CD4-positive, alpha-beta T cell treated with Interferon alpha-2 for 1 hour (primary cell): ENCODE data around the gene CERT1.

Experiments used
- DNase-seq, 2 donors: peaks; one replicate each; pipeline ENCODE4 v3.0.0-alpha.2; 2020 to 2022

CERT1 gene

DNA sequence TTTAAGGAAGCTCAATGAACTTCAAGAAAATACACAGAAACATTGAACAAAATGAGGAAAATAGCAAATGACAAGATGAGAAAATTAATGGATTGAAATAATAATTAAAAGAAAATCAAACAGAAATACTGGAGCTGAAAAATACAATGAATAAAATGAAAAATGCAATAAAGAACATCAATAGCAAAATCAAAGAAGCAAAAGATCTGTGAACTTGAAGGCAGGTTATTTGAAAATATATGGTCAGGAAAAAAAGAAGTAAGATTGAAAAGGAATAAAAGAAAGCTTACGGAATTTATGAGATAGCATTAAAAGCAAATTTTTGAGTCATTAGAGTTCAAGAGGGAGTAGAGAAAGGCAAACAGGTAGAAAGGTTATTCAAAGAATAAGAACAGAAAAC lies 42.4 kb downstream of the CERT1 start:
- DNase-seq = no peak

DNA sequence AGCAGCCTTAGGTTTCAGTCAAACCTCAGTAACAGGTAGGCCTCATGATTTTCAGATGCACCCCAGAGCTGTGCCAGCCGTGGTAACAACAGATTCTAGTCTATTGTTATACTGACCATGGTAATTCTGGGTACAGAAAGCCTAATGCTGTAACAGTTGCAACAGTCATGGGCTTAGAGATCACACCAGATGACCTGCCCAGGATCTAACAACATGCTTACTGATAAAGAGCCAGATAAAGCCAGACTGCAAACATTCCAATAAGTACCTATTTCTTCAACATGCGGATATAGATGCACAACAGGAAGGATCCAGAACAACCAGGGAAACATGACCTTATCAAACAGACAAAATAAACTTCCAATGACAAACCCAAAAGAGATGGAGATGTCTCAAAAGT lies 42.8 kb downstream of the CERT1 start:
- no peak for DNase-seq

DNA sequence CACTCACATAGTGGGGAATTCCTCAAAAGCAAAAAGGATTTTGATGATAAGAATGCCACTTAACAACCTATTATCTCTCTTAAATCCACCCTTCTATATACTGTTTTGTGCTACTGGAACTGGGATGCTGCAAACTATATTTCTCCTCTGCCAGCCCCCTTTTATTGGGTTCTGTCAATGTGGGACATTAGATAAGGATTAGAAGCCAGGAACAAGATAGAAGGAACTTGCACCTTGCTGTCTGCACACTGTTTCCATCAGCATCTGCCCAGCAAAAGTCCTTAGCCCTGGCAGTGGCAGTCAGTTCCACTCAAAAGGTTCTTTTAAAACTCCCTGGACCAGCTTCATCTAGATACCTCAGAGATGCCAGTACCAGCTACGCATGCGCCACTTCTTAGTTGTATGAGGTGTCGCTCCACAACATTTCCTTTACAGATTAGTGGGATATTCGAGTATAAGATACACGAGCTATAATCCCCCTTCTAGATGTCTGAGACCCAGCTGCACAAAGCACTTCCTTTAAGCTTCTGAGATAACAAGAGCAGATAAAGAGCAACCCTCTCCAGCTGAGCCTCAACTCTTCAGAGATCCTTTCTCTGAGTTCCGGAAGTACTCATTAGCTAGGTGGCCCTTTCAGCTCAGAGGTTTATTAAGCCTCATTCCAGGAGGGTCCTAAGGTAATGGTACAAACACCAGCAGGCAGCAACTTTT lies 45.3 kb downstream of the CERT1 start:
- DNase-seq = no peak

DNA sequence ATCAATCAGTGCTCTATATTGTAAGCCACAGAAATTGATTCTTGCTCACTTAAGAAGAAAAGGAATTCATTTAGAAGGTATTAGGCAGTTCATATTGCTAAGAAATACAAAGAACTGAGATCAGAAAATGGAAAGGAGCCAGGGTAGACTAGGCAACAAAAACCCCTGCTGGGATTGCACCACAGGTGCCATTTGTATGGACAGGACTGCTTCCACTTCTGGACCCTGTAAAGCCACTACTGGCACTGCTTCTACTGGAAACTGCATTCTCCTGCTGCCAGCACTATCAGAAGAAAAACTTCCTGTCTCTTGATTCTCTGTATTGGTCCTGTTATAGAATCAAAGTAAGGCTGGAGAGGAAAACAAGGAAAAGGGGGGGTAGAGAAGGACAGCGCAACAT lies 45.9 kb downstream of the CERT1 start:
- DNase-seq = no peak

DNA sequence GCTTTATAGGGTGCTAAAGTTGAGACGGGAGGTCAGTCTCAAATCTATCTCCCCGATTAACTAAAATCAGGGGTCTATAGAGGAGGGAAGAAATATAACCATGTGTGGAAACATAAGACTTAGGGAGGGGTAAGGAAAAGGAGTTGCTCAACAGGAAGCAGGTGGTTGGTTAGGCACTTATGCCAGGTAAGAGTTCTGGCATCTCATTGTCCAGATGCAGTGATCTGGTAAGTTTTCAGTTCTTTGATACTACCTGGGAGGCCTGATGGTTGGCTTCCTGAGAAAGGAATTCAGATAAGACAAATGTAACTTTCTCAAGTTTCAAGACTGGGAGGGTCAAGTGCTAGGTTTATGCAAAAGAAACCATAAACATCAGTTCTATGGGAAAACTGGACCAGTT lies 47.7 kb downstream of the CERT1 start:
- DNase-seq = no peak

DNA sequence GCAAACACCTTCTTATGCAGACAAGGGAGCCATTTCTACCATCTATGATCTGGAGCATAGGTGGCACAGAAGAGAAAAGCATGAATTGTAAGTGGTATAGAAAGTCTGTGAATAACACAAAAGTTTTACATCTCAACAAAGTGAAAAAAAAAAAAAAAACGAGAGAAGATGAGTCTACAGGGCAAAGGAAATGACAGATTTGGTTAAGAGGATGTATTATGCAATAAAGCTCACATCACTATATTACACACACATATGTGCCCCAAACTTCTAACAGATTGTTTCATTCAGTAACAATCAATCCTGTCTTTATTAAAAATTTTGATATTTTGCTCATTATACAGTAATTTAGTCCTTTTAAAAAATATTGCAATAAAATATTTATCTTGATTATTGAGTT lies 49.8 kb downstream of the CERT1 start:
- DNase-seq = no peak

DNA sequence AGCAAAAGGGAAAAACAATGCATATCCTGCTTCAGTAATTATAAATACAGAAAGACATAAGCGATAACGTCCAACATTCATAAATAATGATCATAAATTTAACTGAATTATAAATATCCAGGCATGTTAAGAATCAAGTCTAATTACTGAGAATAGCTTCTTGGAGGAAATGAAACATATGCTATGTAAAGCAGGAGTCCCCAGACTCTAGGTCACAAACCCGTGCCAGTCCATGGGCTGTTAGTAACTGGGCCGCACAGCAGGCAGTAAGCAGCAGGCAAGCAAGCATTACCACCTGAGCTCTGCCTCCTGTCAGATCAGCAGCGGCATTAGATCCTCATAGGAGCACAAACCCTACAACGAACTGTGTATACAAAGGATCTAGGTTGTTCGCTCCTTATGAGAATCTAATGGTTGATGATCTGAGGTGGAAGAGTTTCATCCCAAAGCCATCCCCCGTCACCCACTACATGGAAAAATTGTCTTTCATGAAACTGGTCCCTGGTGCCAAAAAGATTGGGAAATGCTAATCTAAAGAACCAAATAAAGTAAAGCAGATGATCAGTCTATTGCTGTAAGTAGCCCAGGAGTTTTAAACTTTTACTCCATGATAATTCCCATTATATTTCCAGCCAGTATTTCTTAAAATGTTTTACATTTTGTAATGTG lies 50.4 kb downstream of the CERT1 start:
- no peak for DNase-seq

DNA sequence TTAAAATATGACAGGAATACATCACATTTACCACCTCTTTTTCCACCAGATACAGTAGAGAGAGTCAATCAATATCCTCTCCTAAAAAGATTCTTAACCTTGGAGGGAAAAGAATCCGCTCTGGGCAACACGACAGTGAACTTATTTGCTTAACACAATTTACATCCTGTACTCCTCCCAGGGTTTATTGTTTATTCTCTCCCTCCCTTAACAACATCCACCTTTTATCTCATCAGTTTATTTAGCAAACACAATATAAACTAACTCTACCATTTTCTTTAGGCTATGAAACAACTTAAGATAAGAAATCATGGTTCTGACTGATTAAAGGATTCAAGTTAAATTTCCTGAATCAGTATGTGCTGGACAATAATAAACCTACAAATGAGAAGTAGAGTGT lies 50.9 kb downstream of the CERT1 start:
- DNase-seq = no peak

DNA sequence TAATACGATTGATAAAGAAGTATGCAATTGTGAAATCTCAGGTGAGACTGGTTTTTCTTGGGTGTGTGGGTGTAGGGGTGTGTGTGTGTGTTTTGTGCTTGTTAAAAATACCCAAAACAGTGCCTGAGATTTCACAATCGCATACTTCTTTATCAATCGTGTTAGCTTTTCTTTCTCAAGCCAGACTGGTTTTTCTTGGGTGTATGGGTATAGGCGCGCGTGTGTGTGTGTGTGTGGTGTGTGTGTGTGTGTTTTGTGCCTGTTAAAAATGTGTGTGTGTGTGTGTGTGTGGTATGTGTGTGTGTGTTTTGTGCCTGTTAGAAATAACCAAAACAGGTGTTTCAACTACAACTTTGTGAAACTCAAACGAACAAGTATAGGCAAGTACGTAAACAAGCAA lies 53.7 kb downstream of the CERT1 start:
- DNase-seq = no peak

DNA sequence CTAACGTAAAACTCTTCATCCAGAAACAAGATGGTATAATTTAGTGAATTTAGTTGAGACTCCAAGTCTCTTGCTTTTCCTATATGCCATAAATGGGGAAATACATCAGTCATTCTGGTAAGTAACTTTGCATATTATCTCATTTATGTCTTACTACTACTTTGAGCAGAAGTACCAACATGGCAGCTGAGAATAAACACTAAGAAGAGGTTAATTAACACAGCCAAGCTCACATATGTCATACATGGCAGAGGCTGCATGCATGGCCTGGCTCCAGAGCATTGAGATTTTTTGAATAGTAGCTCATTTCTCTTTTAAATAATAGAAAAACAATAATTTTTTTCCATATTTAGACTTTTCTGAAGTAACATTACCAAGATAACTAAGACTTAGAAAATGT lies 54.3 kb downstream of the CERT1 start:
- no peak for DNase-seq

DNA sequence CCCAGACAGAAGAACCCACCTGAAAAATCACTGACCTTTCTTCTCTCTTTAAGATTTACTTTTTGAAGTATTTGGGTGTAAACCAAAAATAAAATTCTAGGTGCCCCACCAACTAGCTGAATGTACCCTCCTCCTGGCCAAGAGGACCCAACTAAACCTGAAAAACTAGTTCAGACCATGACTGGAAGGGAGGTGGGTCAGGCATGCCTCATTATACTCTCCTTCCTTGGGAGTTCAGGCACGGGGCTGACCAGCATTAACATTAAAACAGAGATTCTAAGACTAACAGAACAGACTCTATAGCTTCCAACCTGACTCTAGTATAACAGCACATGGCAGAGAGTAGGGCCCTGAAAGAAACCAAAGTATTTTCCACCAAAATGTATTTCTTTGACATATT lies 61.4 kb downstream of the CERT1 start:
- no peak for DNase-seq

DNA sequence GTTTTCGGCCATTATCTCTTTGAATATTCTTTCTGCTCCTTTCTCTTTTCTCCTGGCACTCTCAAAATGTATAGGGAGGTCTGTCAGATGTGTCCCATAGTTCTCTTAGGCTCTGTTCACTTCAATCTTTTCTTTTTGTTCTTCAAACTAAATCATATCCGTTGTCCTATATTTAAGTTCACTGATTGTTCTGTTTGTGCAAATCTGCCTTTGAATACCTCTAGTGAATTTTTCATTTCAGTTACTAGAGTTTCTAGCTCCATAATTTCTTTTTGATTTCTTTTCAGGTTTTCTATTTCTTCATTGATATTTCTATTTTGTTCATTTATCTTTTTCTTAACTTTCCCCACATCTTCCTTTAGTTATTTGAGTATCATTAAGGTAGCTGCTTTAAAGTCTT lies 65.4 kb downstream of the CERT1 start:
- DNase-seq = no peak

DNA sequence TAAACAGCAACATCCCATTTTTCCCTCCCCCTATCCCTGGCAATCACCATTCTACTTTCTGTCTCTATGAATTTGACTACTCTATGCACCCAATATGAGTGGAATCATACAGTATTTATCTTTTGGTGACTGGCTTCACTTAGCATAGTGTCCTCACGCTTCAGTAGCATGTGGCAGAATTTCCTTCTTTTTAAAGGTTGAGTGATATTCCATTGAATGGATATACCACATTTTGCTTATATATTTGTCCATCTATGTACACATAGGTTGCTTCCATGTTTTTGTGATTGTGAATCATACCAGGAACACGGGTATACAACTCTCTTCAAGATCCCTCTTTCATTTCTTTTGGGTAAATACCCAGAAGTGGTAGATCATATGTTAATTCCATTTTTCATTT lies 69.9 kb downstream of the CERT1 start:
- DNase-seq = no peak

DNA sequence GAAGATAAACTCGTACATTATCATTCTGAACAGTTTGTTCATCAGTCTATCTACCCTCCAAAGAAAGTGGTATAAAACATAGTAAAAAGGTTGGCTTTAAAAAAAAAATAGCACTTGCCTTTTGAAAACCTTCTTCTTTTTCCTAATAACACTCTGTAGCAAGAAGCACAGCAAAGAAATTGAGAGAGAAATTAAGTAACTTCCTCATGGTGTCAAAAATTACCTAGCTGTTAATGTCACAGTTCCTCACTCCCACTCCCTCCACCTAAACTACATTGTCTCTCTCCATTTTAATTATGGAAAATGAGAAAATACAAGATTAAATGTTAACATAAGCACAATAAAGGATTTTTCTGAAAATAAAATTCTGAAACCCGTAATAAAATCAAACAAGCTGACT lies 72.2 kb downstream of the CERT1 start:
- DNase-seq = no peak

DNA sequence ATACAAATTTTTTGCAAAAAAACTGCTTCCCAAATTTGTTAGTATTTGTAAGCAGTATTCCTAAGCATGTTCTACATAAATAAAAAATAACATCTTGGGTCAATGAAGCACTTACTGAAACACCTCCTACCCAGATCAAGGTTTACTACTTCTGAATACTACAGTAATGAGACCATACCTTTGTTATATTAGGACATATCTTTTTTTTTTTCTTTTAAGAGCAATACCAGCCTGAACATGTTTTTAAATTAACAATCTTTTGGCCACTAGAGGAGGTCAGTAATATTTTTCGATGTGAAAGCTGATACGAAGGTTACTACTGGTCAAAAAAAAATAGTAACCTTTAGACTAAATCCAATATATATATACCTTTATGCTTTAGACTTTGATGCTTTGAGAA lies 72.7 kb downstream of the CERT1 start:
- DNase-seq = no peak

DNA sequence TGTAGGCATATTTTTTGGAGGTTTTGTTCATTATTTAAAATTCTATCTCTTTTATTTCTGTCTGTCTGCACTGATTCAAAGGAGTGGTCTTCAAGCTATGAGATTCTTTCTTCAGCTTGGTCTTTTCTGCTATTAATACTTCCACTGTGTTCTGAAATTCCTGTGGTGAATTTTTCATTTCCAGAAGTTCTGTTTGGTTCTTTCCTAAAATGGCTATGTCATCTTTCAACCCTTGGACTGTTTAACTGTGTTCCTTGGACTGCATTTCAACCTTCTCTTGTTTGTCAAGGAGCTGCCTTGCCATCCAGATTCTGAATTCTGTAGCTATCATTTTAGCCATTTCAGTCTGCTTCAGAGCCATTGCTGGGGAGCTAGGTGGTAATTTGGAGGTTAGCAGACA lies 76.3 kb downstream of the CERT1 start:
- DNase-seq = no peak

DNA sequence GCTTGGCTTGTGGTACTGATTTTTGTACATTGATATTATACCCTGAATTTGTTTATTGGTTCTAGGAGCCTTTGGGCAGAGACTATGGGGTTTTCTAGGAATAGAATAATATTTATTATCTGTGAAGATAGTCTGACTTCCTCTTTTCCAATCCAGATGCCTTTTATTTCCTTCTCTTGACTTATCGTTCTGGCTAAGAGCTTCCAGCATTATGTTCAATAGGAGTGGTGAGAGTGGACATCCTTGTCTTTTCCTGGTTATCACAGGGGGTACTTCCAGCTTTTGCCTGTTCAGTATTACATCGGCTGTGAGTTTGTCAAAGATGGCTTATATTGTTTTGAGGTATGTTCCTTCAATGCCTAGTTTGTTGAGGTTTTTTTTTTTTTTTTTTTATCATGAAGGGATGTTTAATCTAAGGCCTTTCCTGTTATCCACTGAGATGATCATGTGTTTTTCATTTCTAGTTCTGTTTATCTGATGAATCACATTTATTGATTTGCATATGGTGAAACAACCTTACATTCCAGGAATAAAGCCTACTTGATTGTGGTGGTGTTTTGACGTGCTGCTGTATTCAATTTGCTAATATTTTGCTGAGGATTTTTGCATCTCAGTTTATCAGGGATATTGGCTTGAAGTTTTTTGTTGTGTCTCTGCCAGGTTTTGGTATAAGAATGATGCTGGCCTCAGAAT lies 77.5 kb downstream of the CERT1 start:
- no peak for DNase-seq

DNA sequence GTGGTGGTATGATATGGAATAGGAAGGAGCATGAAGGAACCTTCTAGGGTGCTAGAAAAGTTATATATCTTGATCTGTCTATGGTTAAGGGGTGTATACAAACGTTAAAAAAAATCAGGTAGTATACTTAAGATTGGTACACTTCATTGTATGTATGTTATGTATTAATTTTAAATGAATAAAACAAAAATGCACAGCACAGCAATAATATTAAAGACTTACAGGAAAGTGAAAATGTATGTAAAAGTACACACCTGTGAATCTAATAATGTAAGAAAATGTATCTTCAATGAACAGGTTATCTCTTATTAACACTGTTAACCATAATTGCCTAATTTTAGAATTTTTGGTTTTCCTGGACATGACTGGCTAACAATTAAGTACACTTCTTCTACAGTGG lies 97.2 kb downstream of the CERT1 start:
- no peak for DNase-seq

DNA sequence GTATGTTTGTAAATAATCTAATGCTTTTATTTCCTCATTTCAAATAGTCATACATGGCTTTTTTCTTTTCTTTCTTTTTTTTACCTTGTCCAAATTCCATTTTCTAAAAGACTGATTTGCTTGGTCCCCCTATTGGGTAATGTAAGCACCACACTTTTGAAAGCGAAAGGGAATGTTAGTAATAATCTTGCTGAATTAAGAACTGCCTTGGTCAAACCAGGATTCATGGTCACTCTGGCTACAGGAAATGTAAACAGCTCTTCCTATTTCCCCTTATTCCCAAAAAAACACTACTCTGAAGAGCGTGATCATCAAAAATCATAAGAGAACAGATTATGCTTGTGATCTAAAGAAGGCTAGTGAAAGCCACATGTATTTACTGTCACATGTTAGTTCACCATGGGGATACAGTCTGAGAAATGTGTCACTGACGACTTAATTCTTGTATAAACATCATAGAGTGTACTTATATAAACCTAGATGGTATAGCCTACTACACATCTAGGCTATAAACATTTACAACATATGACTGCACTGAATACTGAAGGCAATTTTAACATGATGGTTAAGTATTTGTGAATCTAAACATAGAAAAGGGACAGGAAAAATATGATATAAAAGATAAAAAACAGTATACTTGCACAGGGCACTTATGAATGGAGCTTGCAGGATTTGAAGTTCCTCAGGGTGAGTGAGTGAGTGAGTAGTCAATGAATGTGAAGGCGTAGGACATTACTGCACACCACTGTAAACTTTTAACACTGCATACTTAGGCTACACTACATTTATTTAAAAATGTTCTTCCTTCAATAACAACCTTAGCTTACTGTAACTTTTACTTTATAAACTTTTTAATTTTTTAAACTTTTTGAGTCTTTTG lies 99.1 kb downstream of the CERT1 start:
- no peak for DNase-seq

DNA sequence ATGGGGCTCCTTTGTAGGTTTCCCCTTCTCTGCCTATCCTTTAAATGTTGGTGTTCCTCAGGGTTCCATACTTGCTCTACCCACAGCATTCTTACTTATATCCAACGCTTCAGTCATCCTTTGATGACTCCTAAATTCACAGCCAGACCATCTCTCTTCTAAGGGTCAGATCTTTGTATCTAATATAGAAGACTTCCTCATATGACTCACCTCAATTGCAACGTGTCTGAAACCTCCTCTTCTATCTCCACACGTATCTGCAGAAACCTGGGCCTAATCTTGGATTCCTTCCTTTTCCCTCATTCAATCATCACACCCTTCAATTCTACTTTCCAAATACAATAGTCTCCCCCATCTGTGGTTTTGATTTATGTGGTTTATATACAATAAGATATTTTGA lies 106.1 kb downstream of the CERT1 start:
- DNase-seq = no peak

DNA sequence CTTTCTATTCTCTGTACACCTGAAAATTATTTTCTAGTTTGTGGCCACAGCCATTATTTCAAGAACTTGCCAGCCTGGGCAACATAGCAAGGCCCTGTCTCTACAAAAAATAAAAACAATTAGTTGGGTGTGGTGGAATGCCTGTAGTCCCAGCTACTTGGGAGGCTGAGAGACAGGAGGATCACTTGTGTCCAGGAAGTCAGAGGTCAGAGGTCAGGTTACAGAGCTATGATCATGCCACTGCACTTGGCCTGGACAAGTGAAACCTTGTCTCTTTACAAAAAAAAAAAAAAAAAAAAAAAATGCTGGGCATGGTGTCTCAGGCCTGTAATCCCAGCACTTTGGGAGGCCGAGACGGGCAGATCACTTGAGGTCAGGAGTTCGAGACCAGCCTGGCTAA lies 116.2 kb downstream of the CERT1 start:
- no peak for DNase-seq

DNA sequence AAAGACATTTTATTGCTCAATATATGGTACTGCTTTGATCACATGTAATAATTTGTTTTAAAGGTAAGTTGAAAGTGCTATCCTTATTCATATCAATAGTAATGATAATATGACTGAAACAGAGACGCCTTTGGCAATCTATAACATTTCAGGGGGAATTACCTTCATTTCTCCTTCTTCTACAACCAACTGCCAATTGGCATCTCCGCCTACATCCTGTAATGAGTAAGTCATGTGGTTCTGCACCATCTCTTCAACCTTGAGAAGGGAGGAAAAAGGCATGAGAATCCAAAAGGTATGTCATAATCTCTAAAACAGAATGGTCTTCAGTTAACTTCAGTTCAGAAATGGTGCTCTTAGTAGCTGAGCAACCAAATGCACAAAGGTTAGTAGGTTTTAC lies 122.0 kb downstream of the CERT1 start:
- no peak for DNase-seq

DNA sequence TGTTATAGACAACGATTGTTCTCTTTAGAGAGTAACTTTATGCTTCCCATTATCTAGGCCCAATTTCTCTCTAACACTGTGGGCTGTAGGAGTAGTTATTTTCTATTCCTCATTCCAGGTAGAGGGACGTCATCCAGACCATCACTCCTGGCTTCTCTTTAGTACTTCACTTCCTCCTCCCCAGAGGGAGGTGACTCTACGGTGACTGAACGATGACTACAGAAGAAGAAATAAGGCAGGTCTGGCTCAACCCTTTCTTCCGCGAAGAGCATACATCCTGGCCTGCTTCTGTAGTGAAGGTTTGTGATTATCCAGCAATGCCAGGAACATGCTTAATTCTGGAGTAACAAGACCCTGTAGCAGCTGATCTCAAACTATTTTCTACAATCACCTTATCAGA lies 123.6 kb downstream of the CERT1 start:
- DNase-seq = no peak

DNA sequence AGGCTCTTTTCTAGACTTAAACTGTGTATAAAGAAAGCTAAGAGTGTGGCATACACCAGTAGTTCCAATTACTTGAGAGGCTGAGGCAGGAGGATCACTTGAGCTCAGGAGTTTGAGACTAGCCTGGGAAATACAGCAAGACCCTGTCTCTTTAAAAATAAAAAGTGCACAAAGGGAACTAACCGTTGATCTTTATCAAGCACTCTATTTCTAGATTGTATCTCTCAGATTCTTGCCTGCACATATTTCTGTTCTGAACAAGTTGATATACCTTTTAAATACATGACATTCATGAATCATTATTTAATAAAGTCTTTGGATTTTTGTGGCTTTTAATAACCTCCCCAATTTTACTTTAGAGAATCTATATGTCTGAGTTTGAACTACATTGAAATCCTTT lies 127.2 kb downstream of the CERT1 start:
- no peak for DNase-seq
